AG04450 (cell line): ENCODE results near the gene DDX43. TPM values are rescaled to one million over a fixed set of nuclear protein-coding genes. Genes with fewer than 3 reads are reported as not detected.

Experiments
- CTCF ChIA-PET: fragments of 300-600, 350-600 bp; formaldehyde crosslinking; extraction: SDS; loops from one replicate; lab custom pipeline; 2022; ENCODE audit warnings: antibody characterized with exemption, inconsistent platforms; lab: Charles Lee
- POLR2A ChIA-PET: fragments of 350-600 bp; formaldehyde crosslinking; extraction: SDS; loops from one replicate; lab custom pipeline; 2021; ENCODE audit warnings: antibody characterized with exemption, inconsistent platforms; lab: Yijun Ruan, JAX
- DNase-seq: peaks from one replicate; pipeline ENCODE4 v3.0.0-alpha.2; 2011; ENCODE audit warnings: low read depth, low spot score
- H3K27ac ChIP-seq: one replicate; pipeline ENCODE4 v1.5.1; 2012; ENCODE audit warnings: low read depth, low read length, control low read depth
- H3K27me3 ChIP-seq: one replicate; pipeline ENCODE4 v1.6.0; 2012; ENCODE audit warnings: low read length; ENCODE audit not compliant: control insufficient read depth, insufficient read depth
- H3K4me3 ChIP-seq: 2 replicates; pipeline ENCODE4 v1.5.1; 2011; ENCODE audit warnings: mild to moderate bottlenecking, low read depth, low read length, control low read depth
- H3K9me3 ChIP-seq: 2 replicates; pipeline ENCODE4 v1.5.1; 2012; ENCODE audit warnings: low read length; ENCODE audit not compliant: control insufficient read depth, insufficient read depth
- CTCF ChIP-seq: IDR thresholded peaks from 2 replicates; pipeline ENCODE4 v1.5.1; 2011; ENCODE audit warnings: low read depth, low read length, control low read depth, inconsistent platforms
- polyA minus RNA-seq: library from RNA; depleted of rRNA, polyadenylated mRNA; stranded (reverse); fragments of >200 nt; gene quantifications from 2 replicates; pipeline ENCODE4 v1.2.3, GENCODE V29; 2011; rRNA and poly(A)+ RNA removed
- polyA plus RNA-seq: library from polyadenylated mRNA; depleted of rRNA; stranded (reverse); fragments of >200 nt; gene quantifications from 2 replicates; pipeline ENCODE4 v1.2.3, GENCODE V29; 2011; rRNA removed

DDX43 gene
- 0.21 and 0.37 TPM in 2 replicates for polyA plus RNA-seq
- 0.51 TPM in 1 of 2 replicates, not detected in the other for polyA minus RNA-seq

- Histone ChIP-seq H3K4me3 (no peak within 1 kb of the TSS), H3K27ac (no peak within 1 kb of the TSS), H3K27me3 (no peaks in the 10 kb centered on the region), H3K9me3 (peaks cover 8% of the 10 kb centered on the region; the same call in 1 of the 2 replicates)
- DNase-seq: no peak
- TF ChIP-seq CTCF: no peak
- ChIA-PET CTCF (no interaction called here), POLR2A (no interaction called here)
Measured at GRCh38 chr6:73394577-73395354, at the start of gene DDX43. TSS of gene DDX43 (plus strand) at chr6:73394828. CDS start at chr6:73394906, 78 bp downstream.

- Histone ChIP-seq H3K9me3 (peaks cover 5% of the 10 kb centered on the region; the same call in 1 of the 2 replicates), H3K27ac (no peak overlapping the region), H3K27me3 (peaks cover 31% of the 10 kb centered on the region), H3K4me3 (no peak overlapping the region)
- ChIA-PET CTCF (interaction anchor here (1.0 kb wide), 1 partner anchor 22 kb away, joined by 4 read pairs; no protein-coding TSS in a partner anchor), POLR2A (no interaction called here)
- no peak for TF ChIP-seq CTCF
- DNase-seq: no peak
Measured at GRCh38 chr6:73348550-73349204, 46.0 kb upstream of the DDX43 start.

GRCh38 chr6:73349311-73349710 lies 45.3 kb upstream of the DDX43 start:
- CTCF ChIA-PET: interaction anchor here (0.5 to 1.0 kb wide), 2 partner anchors 10 to 23 kb away, joined by 4 read pairs; no protein-coding TSS in a partner anchor
- no peak overlapping the region for H3K27ac ChIP-seq
- no peak overlapping the region for H3K4me3 ChIP-seq
- POLR2A ChIA-PET: no interaction called here
- TF ChIP-seq CTCF: no peak
- H3K9me3 ChIP-seq: peaks cover 11% of the 10 kb centered on the region; the same call in 1 of the 2 replicates
- H3K27me3 ChIP-seq: peaks cover 28% of the 10 kb centered on the region
- no peak for DNase-seq

GRCh38 chr6:73353636-73354593 lies 40.7 kb upstream of the DDX43 start, which contains the start of gene DPPA5:
TSS of gene DPPA5 (minus strand) at chr6:73354276. CDS start at chr6:73354225, 51 bp downstream.
- ChIA-PET POLR2A (no interaction called here), CTCF (no interaction called here)
- DNase-seq: no peak
- no peak for TF ChIP-seq CTCF
- H3K27ac ChIP-seq: no peak within 1 kb of the TSS
- peaks cover 20% of the 10 kb centered on the region for H3K27me3 ChIP-seq
- H3K4me3 ChIP-seq: no peak within 1 kb of the TSS
- H3K9me3 ChIP-seq: peaks cover 12% of the 10 kb centered on the region; the same call in 1 of the 2 replicates
